Stimulated activated CD4-positive, alpha-beta T cell treated with anti-CD3 and anti-CD28 coated beads, Interleukin-15, amount 100 ng/mL, for 24 hours (primary cell): ENCODE results near the gene AKT3.
"Not testable (repeated sequence)": the region's sequence is repeated elsewhere in the genome, so short reads cannot be mapped to it uniquely, and the experiment has no call there.

Experiments used
- DNase-seq: peaks from one replicate; pipeline ENCODE4 v3.0.0-alpha.2; 2020

Gene AKT3

GRCh38 chr1:243850202-243850451 is at the start of gene AKT3:
Gene AKT3 (minus strand): TSS chr1:243850243. CDS start chr1:243843170, 7,073 bp downstream.
- DNase-seq, result peak; percentile 86

- DNase-seq, result no peak
Measured at GRCh38 chr1:243898278-243898677, 48.2 kb upstream of the AKT3 start.

DNA sequence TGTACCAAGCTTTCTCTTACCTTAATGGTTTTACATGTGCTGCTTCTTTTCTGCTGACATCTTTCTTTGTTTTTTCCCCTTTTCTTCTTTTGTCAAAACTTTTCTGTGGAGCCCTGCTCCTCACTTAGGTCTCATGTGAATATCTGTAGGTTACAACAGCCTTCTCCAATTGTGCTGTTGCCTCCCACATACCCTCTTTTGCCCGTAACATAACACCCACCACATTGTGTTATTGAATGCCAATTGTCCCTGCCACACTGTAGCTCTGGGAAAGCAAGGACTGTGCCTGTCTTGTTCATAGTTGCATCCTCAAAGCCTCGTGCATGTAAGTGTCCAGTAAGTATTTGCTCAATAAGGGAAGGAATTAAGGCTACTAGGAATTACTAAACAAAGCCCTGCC is 46.3 kb upstream of the AKT3 start:
- DNase-seq, result no peak

GRCh38 chr1:243892456-243892855 is 42.4 kb upstream of the AKT3 start:
- DNase-seq, result no peak

- no peak for DNase-seq
Measured at GRCh38 chr1:243890576-243890975, 40.5 kb upstream of the AKT3 start.

- DNase-seq, result no peak
Measured at GRCh38 chr1:243885806-243886205, 35.8 kb upstream of the AKT3 start.

DNA sequence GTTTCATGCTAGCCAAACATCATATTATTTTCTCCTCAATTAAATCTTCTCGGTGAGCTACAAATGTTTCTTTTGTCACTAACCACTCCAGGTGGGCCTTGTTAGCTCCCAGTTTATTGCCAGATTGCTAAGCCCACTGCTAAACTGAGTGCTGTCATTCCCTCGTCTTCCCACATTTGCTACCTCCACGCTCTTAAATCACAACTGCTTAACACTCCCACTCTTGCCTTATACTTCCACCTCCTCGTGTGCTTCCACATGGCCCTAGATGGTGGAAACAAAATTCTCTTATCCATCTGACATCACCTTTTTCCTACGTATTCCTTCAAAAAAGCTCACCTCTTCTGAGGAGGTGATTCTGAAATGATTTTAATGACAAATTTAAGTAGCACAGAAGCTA is 34.6 kb upstream of the AKT3 start:
- DNase-seq, result no peak

- no peak for DNase-seq
Measured at GRCh38 chr1:243883551-243883950, 33.5 kb upstream of the AKT3 start.

- no peak for DNase-seq
Measured at GRCh38 chr1:243882276-243882675, 32.2 kb upstream of the AKT3 start.

DNA sequence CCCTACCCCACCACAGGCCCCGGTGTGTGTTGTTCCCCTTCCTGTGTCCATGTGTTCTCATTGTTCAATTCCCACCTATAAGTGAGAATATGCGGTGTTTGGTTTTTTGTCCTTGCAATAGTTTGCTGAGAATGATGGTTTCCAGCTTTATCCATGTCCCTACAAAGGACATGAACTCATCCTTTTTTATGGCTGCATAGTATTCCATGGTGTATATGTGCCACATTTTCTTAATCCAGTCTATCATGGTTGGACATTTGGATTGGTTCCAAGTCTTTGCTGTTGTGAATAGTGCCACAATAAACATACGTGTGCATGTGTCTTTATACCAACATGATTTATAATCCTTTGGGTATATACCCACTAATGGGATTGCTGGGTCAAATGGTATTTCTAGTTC is 27.0 kb upstream of the AKT3 start:
- not testable (repeated sequence) for DNase-seq

GRCh38 chr1:243855616-243856318 is 5.7 kb upstream of the AKT3 start:
- no peak for DNase-seq

GRCh38 chr1:243851765-243852164 is 1.7 kb upstream of the AKT3 start:
- DNase-seq, result no peak

GRCh38 chr1:243851257-243851756 is 1.3 kb upstream of the AKT3 start:
- no peak for DNase-seq

- DNase-seq, result peak; percentile 85
Measured at GRCh38 chr1:243850452-243851256, 611 bp upstream of the AKT3 start.

DNA sequence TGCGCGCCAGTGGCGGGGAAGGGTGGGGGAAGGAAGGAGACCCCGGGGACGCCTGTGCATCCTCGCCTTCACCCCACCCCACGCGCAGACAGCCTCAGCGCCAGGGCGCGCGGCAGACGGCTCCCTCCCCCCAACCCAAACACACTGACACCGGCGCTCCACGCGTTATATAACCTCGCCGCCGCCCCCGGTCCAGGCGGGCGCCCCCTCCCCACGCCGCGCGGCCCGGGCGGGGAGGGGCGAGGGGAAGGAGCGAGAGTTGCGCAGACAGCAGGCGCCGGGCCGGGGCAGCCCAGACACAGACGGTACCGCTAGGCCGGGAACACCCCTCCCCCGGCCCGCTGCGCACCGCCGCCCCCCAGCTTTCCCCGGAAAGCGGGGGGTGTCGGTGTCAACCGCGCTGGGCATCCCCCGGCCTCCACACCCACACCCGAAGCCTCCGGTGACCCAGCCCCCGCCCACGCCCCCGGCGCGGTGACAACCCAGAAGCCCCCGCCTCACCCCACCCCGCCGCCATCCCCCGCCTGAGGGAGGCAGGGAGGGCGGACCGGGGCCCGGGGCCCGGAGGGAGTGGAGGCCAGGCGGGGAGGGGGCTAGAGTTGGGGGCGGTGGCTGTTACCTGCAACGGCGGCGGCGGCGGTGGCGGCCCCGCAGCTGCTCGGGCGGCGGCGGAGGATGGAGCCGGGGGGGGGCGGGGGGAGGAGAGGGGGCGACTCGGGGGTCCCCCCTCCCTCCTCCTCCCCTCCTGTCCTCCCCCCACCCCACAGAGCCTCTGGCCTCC is 432 bp downstream of the AKT3 start:
- peak; percentile 66 for DNase-seq

DNA sequence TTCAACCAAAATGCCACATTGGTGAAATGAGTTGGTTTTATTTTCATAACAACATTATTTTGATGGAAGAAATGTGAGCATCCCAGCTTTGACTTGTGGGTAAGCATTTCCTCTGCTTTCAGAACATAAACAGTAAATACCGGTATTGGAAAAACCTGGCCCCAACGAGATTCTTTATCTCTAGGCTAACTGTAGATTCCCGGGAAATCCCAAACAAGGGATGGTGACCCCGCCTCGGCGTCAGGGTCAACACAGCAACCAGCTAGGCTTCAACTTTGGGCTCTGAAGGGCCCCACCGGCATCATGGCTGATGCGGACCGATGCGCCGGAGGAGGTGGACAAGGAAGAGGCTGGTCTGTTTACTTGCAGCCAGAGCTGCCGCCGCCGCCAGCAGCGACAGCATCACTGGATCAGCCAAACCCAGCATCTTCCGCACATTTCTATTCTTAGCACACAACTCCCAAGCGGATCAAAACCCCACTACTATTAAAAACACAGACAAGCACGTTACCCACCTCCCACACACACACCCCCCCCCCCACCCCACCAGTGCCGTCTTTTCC is 1.1 kb downstream of the AKT3 start:
- peak; percentile 57 for DNase-seq

DNA sequence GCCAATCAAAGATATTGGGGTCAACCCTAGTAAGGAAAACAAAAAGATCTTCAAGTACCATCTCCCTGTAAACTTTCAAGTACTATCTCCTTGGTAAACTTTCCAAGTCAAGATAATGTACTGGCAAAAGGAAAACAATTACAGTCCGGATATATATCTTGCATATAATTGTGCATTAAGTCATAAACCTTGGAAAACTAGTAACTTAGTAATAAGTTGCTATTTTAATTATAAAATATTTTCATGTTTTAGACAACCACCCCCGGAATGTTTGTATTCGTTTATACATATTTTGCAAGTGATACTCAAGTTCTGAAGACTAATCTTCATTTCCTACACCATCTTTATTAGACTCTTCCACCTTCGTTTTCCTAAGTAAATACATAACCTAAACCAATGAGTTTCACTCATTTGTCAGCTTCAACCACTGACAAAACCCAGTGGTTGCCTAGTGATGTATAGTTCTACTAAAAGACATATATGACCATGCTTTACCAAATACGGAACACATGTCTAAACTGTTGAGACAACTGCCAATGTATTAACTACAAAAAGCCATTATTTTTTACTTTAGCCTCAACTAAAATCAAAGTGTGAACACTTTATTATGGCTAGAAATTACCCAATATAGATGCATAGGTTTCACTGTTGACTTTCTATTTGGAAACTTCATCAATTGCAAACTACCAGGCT is 1.7 kb downstream of the AKT3 start:
- DNase-seq, result no peak

DNA sequence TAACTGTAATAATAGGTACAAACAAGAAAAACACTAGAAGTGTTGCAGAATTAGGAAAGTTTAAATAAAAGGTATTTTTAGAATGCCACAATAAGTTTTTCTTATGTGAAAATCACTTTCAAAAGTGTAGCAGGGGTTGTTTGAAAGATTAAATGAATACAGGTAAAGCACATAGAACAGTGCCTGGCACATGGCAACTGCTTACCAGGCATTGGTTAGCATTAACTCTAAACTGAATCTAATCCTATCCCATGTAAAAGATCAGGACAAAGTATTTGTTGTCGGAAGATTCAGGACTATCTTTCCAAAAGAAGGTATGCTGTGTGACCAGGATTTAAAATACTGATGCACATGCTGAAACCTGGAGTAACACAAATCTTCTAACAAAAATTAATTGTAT is 3.3 kb downstream of the AKT3 start:
- no peak for DNase-seq

- DNase-seq, result no peak
Measured at GRCh38 chr1:243845888-243846287, 4.2 kb downstream of the AKT3 start.

DNA sequence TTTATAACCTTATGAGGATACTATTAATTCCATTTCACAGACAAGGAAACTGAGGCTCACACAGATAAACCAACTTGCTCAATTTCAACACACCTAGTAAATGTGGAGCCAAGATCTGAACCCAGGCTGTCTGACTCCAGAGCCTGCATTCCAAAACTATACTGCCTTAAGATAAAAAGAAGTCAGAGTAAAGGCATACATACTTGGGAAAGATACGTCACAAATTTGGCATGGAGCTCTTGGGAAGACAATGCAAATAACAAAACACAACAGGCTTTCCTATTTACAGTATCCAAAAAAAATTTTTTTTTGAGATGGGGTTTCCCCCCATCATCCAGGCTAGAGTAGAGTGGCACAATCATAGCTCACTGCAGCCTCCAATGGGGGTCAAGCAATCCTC is 5.9 kb downstream of the AKT3 start:
- no peak for DNase-seq

- DNase-seq, result no peak
Measured at GRCh38 chr1:243842978-243843511, 7.0 kb downstream of the AKT3 start.

DNA sequence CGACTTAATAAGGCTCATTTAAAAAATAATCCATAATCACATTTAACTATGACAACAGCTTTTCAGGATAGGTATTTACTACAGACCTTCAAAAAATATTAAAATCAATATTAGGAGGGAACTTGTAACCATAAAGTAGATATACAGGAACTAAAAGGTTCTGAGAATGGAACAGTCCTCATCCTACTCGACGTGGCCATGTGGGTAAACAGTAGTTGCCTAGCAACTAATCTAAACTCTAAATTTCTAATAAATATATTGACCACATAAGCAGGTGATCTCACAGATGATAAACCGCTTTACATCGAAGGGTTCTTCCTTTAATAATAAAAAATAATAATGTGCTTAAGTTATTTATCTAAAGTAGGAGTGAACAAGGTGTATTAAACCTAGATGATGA is 7.9 kb downstream of the AKT3 start:
- no peak for DNase-seq

DNA sequence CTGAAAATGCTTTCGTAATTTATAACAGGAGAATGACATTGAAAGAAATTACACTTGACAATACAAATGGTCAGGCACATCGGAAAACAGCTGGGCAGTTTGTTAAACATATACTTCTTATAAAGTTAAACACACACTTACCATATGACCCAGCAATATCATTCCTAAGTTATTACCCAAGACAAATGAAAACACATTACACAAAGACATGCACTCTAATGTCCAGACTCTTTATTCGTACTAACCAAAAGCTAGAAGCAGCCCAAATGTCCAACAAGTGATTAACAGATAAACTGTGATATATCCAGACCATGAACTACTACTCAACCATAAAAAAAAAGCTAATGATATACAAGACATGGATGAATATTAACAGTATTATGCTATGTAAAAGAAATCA is 8.5 kb downstream of the AKT3 start:
- no peak for DNase-seq
